Smooth muscle cell (in vitro differentiated cells): ENCODE measurements around the gene HAUS8. TPM values are rescaled to one million over a fixed set of nuclear protein-coding genes. Genes with fewer than 3 reads are reported as not detected.

Experiments
- DNase-seq: peaks from one replicate; lab custom pipeline; 2025; ENCODE audit not compliant: unreplicated experiment; lab: John Stamatoyannopoulos, UW
- H2AFZ ChIP-seq: fragments of 200-600 bp; sonication (generic); 2 replicates; pipeline ENCODE4 v1.6.0; 2016; ENCODE audit warnings: antibody characterized with exemption, low read depth, mild to moderate bottlenecking
- H3F3A ChIP-seq: fragments of 200-600 bp; sonication (generic); 2 replicates; pipeline ENCODE4 v1.6.0; 2017; ENCODE audit warnings: antibody characterized with exemption, low read depth
- H3K27ac ChIP-seq: fragments of 200-600 bp; sonication (generic); 2 replicates; pipeline ENCODE4 v1.5.1; 2016; ENCODE audit warnings: low read depth, mild to moderate bottlenecking
- H3K27me3 ChIP-seq: fragments of 200-600 bp; sonication (generic); 2 replicates; pipeline ENCODE4 v1.6.1; 2016; ENCODE audit warnings: low read depth, mild to moderate bottlenecking
- H3K36me3 ChIP-seq: fragments of 200-600 bp; sonication (generic); 2 replicates; pipeline ENCODE4 v1.5.1; 2016; ENCODE audit warnings: low read depth
- H3K4me1 ChIP-seq: fragments of 200-600 bp; sonication (generic); 2 replicates; pipeline ENCODE4 v1.5.1; 2016; ENCODE audit warnings: low read depth
- H3K4me2 ChIP-seq: fragments of 200-600 bp; sonication (generic); 2 replicates; pipeline ENCODE4 v1.6.0; 2016; ENCODE audit warnings: mild to moderate bottlenecking
- H3K4me3 ChIP-seq: fragments of 200-600 bp; sonication (generic); 2 replicates; pipeline ENCODE4 v1.5.1; 2016; ENCODE audit warnings: mild to moderate bottlenecking
- H3K79me2 ChIP-seq: fragments of 200-600 bp; sonication (generic); 2 replicates; pipeline ENCODE4 v1.6.0; 2016; ENCODE audit warnings: low read depth, mild to moderate bottlenecking
- H3K9ac ChIP-seq: fragments of 200-600 bp; sonication (generic); 2 replicates; pipeline ENCODE4 v1.6.0; 2016; ENCODE audit warnings: low read depth
- H3K9me3 ChIP-seq: fragments of 200-600 bp; sonication (generic); replicated peaks from 2 replicates; pipeline ENCODE4 v1.5.1; 2016; ENCODE audit warnings: low read depth
- H4K20me1 ChIP-seq: fragments of 200-600 bp; sonication (generic); 2 replicates; pipeline ENCODE4 v1.6.0; 2016; ENCODE audit warnings: low read depth
- WGBS: methylation state at CpG from one replicate; pipeline ENCODE4 v1.1.7; 2016; ENCODE audit warnings: low lambda C conversion rate; 5-methylcytosine and 5-hydroxymethylcytosine counted together
- polyA plus RNA-seq: library from polyadenylated mRNA; unstranded; fragments of >200 nt; fragmentation: Nextera tagmentation; extraction: Ambion mirVana; gene quantifications from 2 replicates; pipeline ENCODE4 v1.2.1, GENCODE V29; 2016
- total RNA-seq: library from RNA; depleted of rRNA; stranded (reverse); fragments of >200 nt; gene quantifications from 2 replicates; pipeline ENCODE4 v1.2.3, GENCODE V29; 2014
- TF ChIP-seq, protein P1 (sequence below): fragments of 200-600 bp; sonication (generic); IDR thresholded peaks from 2 replicates; pipeline ENCODE4 v1.5.1; 2017; ENCODE audit warnings: borderline replicate concordance, mild to moderate bottlenecking, antibody characterized with exemption; ENCODE audit not compliant: insufficient read depth, poor library complexity, severe bottlenecking

HAUS8 gene
- total and polyA plus RNA-seq, 2 experiments from 2014 or later = 6.3 to 7.4 TPM

DNA sequence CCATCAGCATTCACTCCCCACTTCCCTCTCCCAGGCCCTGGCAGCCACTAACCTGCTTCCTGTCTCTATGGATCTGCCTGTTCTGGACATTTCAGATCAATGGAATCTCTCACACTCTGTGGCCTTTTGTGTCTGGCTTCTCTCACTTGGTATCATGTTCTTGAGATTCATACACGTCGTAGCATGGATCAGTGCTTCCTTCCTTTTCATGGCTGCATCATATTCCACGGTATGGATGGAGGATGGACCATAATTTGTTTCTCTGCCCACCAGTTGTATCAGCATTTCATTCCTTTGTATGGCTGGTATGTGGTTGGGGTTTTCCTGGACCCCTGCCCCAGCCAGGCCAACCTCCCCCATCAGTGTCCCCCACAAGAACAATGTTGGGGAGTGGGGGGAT, 36.5 kb upstream of the HAUS8 start:
- H3K9me3 ChIP-seq = no peaks in the 10 kb centered on the region
- TF ChIP-seq, protein P1, sequence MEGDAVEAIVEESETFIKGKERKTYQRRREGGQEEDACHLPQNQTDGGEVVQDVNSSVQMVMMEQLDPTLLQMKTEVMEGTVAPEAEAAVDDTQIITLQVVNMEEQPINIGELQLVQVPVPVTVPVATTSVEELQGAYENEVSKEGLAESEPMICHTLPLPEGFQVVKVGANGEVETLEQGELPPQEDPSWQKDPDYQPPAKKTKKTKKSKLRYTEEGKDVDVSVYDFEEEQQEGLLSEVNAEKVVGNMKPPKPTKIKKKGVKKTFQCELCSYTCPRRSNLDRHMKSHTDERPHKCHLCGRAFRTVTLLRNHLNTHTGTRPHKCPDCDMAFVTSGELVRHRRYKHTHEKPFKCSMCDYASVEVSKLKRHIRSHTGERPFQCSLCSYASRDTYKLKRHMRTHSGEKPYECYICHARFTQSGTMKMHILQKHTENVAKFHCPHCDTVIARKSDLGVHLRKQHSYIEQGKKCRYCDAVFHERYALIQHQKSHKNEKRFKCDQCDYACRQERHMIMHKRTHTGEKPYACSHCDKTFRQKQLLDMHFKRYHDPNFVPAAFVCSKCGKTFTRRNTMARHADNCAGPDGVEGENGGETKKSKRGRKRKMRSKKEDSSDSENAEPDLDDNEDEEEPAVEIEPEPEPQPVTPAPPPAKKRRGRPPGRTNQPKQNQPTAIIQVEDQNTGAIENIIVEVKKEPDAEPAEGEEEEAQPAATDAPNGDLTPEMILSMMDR = no peak
- H3K9ac ChIP-seq = no peak overlapping the region
- H4K20me1 ChIP-seq = peaks cover 35% of the 10 kb centered on the region
- H2AFZ ChIP-seq = no peak overlapping the region
- peaks cover 3% of the 10 kb centered on the region for H3K4me1 ChIP-seq
- no peak for DNase-seq
- H3K36me3 ChIP-seq = no peaks in the 10 kb centered on the region
- H3K27ac ChIP-seq = no peak overlapping the region
- H3F3A ChIP-seq = peaks cover 20% of the 10 kb centered on the region
- H3K4me3 ChIP-seq = no peak overlapping the region
- 96% methylated on average over 3 of the region's 3 CpGs for WGBS
- no peak overlapping the region for H3K4me2 ChIP-seq
- H3K27me3 ChIP-seq = no peaks in the 10 kb centered on the region
- peaks cover 74% of the 10 kb centered on the region for H3K79me2 ChIP-seq

DNA sequence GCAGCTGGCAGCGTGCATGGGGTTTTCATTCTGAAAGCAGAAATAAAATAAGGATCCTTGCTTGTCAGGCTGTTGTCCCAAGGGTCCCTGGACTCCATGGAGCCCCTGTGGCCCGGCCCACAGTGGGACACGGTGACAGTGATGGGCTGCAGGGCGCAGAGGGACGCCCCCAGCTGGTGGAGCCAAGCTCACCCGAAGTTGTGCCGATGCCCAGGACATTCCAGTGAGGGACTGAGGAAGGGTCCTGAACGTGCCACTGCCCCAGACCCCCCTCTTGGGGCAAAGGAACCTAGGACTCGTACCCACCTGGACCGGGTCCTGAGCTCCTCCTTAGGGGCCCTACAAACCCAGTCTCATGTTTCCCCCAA, 35.3 kb upstream of the HAUS8 start:
- WGBS = 97% methylated on average over 10 of the region's 10 CpGs
- Histone ChIP-seq H3K36me3 (no peaks in the 10 kb centered on the region), H3K27ac (no peak overlapping the region), H3K9me3 (no peaks in the 10 kb centered on the region), H3K27me3 (no peaks in the 10 kb centered on the region), H3K4me2 (no peak overlapping the region), H3K4me3 (no peak overlapping the region), H3F3A (peaks cover 20% of the 10 kb centered on the region), H3K4me1 (peaks cover 3% of the 10 kb centered on the region), H4K20me1 (peaks cover 24% of the 10 kb centered on the region), H3K79me2 (peaks cover 73% of the 10 kb centered on the region), H2AFZ (no peak overlapping the region), H3K9ac (no peak overlapping the region)
- DNase-seq = no peak
- TF ChIP-seq, protein P1 = no peak

DNA sequence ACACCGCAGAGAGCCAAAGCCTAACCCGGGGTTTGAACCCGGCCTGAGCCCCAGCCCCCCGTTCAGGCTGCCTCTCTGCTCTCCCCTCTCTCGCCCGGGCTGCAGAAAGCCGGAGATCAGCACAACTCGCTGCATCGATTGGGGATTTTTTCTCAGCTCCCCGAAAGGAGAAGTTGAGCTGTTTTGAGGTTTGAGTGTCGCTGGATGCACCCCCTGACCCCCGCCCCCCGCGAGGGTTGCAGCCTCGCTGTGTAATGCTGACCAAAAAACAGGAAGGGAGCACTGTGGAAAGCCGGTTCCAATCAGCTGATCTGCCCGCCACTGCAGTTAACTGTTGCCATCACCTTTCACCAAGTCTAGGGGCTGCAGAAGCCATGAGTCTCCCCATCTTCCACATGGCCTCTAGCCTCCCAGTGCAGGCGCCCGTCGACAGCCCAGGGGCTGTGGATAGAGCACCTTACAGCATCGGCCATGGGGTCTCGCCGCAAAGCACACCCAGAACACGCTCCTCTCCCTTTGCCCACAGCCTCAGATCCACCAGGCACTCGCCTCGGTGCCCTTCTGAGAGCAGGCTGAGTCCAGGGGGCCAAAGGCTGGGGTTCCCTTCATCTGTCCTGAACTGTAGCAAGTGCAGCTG, 34.8 kb upstream of the HAUS8 start:
- H3K36me3 ChIP-seq = no peaks in the 10 kb centered on the region
- no peaks in the 10 kb centered on the region for H3K9me3 ChIP-seq
- H3F3A ChIP-seq = peaks cover 20% of the 10 kb centered on the region
- peaks cover 3% of the 10 kb centered on the region for H3K4me1 ChIP-seq
- no peak overlapping the region for H3K4me2 ChIP-seq
- peaks cover 73% of the 10 kb centered on the region for H3K79me2 ChIP-seq
- no peak for DNase-seq
- H3K9ac ChIP-seq = no peak overlapping the region
- no peak overlapping the region for H3K27ac ChIP-seq
- H3K27me3 ChIP-seq = no peaks in the 10 kb centered on the region
- peaks cover 23% of the 10 kb centered on the region for H4K20me1 ChIP-seq
- H3K4me3 ChIP-seq = no peak overlapping the region
- 96% methylated on average over 26 of the region's 26 CpGs for WGBS
- TF ChIP-seq, protein P1 = no peak
- H2AFZ ChIP-seq = no peak overlapping the region

DNA sequence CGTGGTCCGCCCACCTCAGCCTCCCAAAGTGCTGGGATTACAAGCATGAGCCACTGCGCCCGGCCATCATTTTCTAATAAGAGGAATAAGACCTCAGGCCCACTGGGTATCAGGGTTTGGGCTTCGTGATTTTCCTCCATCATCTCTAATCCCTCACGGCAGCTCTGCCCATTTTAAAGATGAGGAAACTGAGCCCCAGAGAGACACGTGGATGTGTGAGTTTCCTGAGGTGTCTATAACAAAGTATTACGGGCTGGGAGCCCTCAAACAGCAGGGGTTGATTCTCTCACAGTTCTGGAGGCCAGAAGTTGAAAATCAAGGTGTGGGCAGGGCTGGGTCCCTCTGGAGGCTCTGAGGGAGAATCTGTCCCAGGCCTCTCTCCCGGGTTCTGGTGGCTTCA, 34.0 kb upstream of the HAUS8 start:
- no peaks in the 10 kb centered on the region for H3K36me3 ChIP-seq
- peak overlapping the region; percentile 95 for H3K27ac ChIP-seq
- H3K9ac ChIP-seq = no peak overlapping the region
- H3K79me2 ChIP-seq = peaks cover 76% of the 10 kb centered on the region
- no peaks in the 10 kb centered on the region for H3K9me3 ChIP-seq
- peaks cover 20% of the 10 kb centered on the region for H3F3A ChIP-seq
- no peak overlapping the region for H3K4me3 ChIP-seq
- H3K27me3 ChIP-seq = no peaks in the 10 kb centered on the region
- DNase-seq = no peak
- peaks cover 3% of the 10 kb centered on the region for H3K4me1 ChIP-seq
- no peak overlapping the region for H2AFZ ChIP-seq
- TF ChIP-seq, protein P1 = no peak
- no peak overlapping the region for H3K4me2 ChIP-seq
- WGBS = 96% methylated on average over 9 of the region's 9 CpGs
- peaks cover 20% of the 10 kb centered on the region for H4K20me1 ChIP-seq
